ENCODE measurements around the gene PLXNA2.

GRCh38 chr1:208093046-208093445 is 151.1 kb downstream of the PLXNA2 start:
- TF ChIP-seq CTCF (IDR thresholded peaks at IDR 0.05) (no peak), EZH2phosphoT487 (IDR thresholded peaks at IDR 0.05) (no peak)
